AG10803 (cell line): ENCODE measurements around the gene PPP1R14C.

ENCODE experiments used
- DNase-seq: peaks from one replicate; pipeline ENCODE4 v3.0.0; 2010; ENCODE audit warnings: low read depth
- H3K4me3 ChIP-seq: 2 replicates; pipeline ENCODE4 v1.5.1; 2011; ENCODE audit warnings: mild to moderate bottlenecking, low read length, control low read depth
- TF ChIP-seq, protein P1 (sequence below): conservative IDR thresholded peaks from 2 replicates; pipeline ENCODE4 v1.5.1; 2011; ENCODE audit warnings: mild to moderate bottlenecking, low read length, control low read depth, inconsistent platforms

PPP1R14C gene

DNA sequence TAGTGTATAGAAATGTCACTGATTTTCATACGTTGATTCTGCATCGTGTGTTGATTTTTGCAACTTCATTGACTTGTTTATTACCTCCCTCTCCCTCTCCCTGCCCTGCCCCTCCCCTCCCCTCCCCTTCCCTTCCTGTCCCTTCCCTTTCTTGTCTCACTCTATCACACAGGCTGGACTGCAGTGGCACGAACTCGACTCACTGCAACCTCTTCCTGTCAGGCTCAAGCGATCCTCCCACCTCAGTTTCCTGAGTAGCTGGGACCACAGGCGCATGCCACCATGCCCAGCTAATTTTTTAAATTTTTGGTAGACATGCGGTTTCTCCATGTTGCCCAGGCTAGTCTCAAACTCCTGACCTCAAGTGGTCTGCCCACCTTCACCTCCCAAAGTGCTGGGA is 19.2 kb upstream of the PPP1R14C start:
- TF ChIP-seq, protein P1, sequence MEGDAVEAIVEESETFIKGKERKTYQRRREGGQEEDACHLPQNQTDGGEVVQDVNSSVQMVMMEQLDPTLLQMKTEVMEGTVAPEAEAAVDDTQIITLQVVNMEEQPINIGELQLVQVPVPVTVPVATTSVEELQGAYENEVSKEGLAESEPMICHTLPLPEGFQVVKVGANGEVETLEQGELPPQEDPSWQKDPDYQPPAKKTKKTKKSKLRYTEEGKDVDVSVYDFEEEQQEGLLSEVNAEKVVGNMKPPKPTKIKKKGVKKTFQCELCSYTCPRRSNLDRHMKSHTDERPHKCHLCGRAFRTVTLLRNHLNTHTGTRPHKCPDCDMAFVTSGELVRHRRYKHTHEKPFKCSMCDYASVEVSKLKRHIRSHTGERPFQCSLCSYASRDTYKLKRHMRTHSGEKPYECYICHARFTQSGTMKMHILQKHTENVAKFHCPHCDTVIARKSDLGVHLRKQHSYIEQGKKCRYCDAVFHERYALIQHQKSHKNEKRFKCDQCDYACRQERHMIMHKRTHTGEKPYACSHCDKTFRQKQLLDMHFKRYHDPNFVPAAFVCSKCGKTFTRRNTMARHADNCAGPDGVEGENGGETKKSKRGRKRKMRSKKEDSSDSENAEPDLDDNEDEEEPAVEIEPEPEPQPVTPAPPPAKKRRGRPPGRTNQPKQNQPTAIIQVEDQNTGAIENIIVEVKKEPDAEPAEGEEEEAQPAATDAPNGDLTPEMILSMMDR = no peak
- DNase-seq = no peak
- no peak overlapping the region for H3K4me3 ChIP-seq

DNA sequence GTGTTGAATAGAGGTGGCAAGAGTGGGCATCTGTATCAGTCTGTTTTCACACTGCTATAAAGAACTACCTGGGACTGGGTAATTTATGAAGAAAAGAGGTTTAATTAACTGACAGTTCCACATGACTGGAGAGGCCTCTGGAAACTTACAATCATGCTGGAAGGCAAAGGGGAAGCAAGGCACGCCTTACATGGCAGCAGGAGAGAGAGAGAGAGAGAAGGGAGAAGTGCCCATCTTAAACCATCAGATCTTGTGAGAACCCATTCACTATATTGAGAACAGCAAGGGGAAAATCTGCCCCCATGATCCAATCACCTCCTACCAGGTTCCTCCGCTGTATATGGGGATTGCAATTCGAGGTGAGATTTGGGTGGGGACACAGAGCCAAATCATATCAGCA is 18.6 kb upstream of the PPP1R14C start:
- TF ChIP-seq, protein P1 = no peak
- no peak for DNase-seq
- no peak overlapping the region for H3K4me3 ChIP-seq

DNA sequence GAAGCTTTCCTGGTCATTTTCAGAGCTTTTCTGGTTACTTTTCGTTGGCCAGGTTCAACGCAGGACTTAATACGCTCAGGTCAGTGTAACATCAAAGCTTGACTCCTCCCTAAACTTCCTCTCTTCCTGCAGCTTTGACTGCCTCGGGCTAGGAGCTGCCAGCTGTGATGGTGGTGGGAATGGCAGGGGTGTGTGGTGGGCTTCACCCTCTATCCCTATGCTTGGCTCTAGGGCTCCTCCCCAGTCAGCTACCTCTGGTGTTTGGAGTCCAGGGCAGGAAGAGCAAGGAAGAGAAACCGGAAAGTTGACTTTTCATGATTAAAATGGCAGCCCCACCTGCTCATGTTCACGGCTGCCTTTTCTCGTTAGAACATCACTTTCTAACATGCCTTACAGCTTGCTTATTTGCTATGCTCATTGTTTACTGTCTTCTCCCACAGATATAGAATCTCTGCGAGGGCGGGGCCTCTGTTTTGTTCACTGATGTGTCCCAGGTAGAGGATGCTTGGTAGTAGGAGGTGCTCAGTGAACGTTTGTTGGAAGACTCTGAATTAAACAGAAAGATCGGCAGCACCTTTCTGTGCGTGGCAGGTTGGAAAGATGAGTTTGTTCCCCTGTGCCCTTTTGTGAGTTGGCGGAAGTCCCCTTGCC is 16.1 kb upstream of the PPP1R14C start:
- TF ChIP-seq, protein P1 = no peak
- H3K4me3 ChIP-seq = no peak overlapping the region
- DNase-seq = no peak

DNA sequence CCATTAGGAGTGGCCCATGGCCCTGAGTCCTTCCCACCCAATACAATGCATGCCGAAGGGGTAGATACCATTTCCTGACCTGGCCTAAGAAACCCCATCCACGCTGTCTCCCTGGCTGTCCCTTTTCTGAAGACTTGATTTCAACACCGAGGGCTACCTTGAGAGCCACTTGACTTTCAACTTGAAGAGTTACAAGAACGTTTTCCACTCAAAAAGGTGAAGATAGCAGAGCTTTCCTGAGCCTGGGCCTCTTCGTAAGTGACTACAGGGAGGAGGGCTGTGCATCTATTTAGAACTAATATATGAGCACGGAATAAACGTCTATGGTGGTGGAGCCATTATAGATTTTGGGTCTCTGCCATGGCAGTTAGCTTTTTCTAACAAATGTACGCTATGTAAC is 14.4 kb upstream of the PPP1R14C start:
- no peak for DNase-seq
- TF ChIP-seq, protein P1 = no peak
- H3K4me3 ChIP-seq = no peak overlapping the region

DNA sequence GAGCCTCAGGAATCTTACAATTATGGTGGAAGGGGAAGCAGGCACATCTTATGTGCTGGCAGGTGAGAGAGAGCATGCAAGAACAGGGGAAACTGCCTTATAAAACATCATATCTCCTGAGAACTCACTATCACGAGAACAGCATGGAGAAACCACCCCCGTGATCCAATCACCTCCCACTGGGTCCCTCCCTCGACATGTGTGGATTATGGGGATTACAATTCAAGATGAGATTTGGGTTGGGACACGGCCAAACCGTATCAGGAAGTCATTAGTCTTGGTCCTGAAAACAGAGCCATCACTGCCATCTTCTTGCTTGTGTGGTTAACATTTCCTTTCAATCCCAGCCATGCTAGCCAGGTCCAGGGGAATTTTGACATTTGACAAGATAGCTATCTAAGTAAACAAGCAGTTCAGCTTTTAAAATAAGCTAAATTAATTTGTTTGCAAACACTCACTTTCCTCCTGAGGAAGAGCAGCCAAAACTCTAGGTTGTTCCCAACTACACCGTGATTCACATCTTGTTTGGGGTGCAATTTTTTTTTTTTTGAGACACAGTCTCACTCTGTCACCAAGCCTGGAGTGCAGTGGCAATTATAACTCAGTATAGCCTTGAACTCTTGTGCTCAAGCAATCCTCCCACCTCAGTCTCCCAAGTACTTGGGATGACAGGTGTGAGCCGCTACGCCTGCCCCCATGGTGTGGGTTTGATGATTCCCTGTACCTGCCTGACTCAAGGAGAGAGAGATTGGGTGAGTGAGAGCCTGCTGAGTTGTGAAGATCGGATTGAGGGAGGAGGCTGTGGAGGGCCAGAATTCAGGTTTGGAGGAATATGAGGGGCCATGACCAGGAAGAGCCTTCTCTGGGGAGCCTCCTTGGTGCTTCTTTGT is 13.0 kb upstream of the PPP1R14C start:
- TF ChIP-seq, protein P1 = no peak
- H3K4me3 ChIP-seq = no peak overlapping the region
- DNase-seq = no peak

DNA sequence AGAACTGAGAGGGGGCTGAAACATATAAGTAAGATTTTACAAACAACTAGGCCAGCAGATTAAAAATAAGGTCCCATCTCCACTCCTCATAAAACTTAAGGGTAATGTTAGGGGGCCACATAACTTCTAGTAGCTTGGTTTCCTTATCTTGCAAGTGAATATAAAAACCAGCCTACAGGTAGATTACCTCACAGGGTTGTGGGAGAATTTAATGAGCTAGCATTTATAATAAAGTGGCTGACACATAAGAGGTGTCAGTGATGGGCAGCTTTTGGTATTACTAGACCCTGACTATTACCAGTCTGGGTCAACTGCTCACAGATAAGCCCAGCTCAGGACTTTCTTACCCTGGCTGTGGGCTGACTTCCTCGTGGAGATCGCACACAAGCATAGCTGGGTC is 9.2 kb upstream of the PPP1R14C start:
- DNase-seq = no peak

More for the DNA sequence above, 9.2 kb upstream of the PPP1R14C start:
- TF ChIP-seq, protein P1 = no peak
- no peak overlapping the region for H3K4me3 ChIP-seq
